ENCODE measurements around the gene TRIM37. TPM values are rescaled to one million over a fixed set of nuclear protein-coding genes. Genes with fewer than 3 reads are reported as not detected.

The TRIM37 gene
- total RNA-seq, 1 donor from 2014 or later, result 86.4 TPM

DNA sequence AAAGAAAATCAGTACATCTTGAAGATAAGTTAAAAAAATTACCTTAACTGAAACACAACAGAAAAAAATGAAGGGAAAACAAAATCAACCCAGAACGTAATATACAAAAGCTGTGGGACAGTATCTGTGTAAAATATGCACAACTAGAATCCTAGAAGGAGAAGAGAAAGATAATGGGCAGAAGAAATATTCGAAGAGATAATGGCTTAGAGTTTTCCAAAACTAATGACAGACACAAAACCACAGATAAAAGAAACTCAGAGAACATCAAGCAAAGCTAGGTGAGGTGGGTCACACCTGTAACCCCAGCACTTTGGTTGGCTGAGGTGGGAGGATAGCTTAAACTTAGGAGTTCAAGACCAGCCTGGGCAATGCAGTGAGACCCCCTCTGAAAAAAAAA is 117.1 kb downstream of the TRIM37 start:
- H3K36me3 Mint-ChIP-seq, result peaks cover 14% of the 10 kb centered on the region
- Histone ChIP-seq H3K27me3 (no peaks in the 10 kb centered on the region), H3K9me3 (ENCODE audit: low read depth) (no peaks in the 10 kb centered on the region), H3K79me2 (ENCODE audit: low read depth) (no peaks in the 10 kb centered on the region), H3K9ac (no peak overlapping the region), H4K20me1 (ENCODE audit: low read depth) (no peaks in the 10 kb centered on the region), H3K27ac (no peak overlapping the region), H2AFZ (replicated peaks) (no peak overlapping the region), H3K4me2 (no peak overlapping the region), H3F3A (ENCODE audit: low read depth) (peaks cover 24% of the 10 kb centered on the region), H3K4me1 (peaks cover 32% of the 10 kb centered on the region), H3K4me3 (no peak overlapping the region), H3K36me3 (no peaks in the 10 kb centered on the region)
- no peak for DNase-seq (ENCODE audit: low spot score)
- no peak overlapping the region for H3K27ac Mint-ChIP-seq
- peaks cover 18% of the 10 kb centered on the region for H3K4me1 Mint-ChIP-seq
- H3K4me3 Mint-ChIP-seq, result no peak overlapping the region
- H3K27me3 Mint-ChIP-seq (ENCODE audit: insufficient read depth, low read depth), result peaks cover 2% of the 10 kb centered on the region
- H3K9me3 Mint-ChIP-seq, result peaks cover 2% of the 10 kb centered on the region
- TF ChIP-seq, protein P1, sequence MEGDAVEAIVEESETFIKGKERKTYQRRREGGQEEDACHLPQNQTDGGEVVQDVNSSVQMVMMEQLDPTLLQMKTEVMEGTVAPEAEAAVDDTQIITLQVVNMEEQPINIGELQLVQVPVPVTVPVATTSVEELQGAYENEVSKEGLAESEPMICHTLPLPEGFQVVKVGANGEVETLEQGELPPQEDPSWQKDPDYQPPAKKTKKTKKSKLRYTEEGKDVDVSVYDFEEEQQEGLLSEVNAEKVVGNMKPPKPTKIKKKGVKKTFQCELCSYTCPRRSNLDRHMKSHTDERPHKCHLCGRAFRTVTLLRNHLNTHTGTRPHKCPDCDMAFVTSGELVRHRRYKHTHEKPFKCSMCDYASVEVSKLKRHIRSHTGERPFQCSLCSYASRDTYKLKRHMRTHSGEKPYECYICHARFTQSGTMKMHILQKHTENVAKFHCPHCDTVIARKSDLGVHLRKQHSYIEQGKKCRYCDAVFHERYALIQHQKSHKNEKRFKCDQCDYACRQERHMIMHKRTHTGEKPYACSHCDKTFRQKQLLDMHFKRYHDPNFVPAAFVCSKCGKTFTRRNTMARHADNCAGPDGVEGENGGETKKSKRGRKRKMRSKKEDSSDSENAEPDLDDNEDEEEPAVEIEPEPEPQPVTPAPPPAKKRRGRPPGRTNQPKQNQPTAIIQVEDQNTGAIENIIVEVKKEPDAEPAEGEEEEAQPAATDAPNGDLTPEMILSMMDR (IDR thresholded peaks at IDR 0.05), result no peak
- TF ChIP-seq EZH2 (IDR thresholded peaks at IDR 0.05) (no peak), EZH2phosphoT487 (IDR thresholded peaks at IDR 0.05) (no peak)

DNA sequence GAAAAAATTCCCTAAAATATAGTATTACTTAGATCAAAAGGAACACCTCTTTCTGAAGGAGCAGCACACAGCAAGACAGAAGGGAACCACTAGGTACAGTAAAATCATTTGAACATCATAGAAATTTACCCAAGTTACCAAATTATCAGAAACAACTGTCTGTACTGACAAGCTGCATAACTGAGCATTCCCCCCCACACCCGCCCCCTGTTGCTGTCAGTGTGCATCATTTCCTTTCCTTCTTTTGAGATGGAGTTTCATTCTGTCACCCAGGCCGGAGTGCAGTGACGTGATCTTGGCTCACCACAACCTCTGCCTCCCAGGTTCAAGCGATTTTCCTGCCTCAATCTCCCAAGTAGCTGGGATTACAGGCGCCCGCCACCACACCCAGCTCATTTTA is 120.7 kb downstream of the TRIM37 start:
- H4K20me1 ChIP-seq (ENCODE audit: low read depth), result no peaks in the 10 kb centered on the region
- no peaks in the 10 kb centered on the region for H3K27me3 ChIP-seq
- no peaks in the 10 kb centered on the region for H3K9me3 ChIP-seq (ENCODE audit: low read depth)
- H3K9ac ChIP-seq, result no peak overlapping the region
- H2AFZ ChIP-seq (replicated peaks), result no peak overlapping the region
- no peak overlapping the region for H3K4me3 ChIP-seq
- peaks cover 2% of the 10 kb centered on the region for H3K9me3 Mint-ChIP-seq
- H3K79me2 ChIP-seq (ENCODE audit: low read depth), result no peaks in the 10 kb centered on the region
- no peaks in the 10 kb centered on the region for H3K27me3 Mint-ChIP-seq (ENCODE audit: insufficient read depth, low read depth)
- TF ChIP-seq EZH2 (IDR thresholded peaks at IDR 0.05), result no peak
- TF ChIP-seq EZH2phosphoT487 (IDR thresholded peaks at IDR 0.05), result no peak
- TF ChIP-seq, protein P1 (IDR thresholded peaks at IDR 0.05), result no peak
- peaks cover 11% of the 10 kb centered on the region for H3K36me3 Mint-ChIP-seq
- peaks cover 32% of the 10 kb centered on the region for H3K4me1 ChIP-seq
- no peak overlapping the region for H3K27ac Mint-ChIP-seq
- H3K4me3 Mint-ChIP-seq, result no peak overlapping the region
- no peak overlapping the region for H3K27ac ChIP-seq
- H3K36me3 ChIP-seq, result no peaks in the 10 kb centered on the region
- no peak for DNase-seq (ENCODE audit: low spot score)
- H3K4me2 ChIP-seq, result no peak overlapping the region
- H3F3A ChIP-seq (ENCODE audit: low read depth), result peaks cover 24% of the 10 kb centered on the region
- H3K4me1 Mint-ChIP-seq, result peaks cover 18% of the 10 kb centered on the region

DNA sequence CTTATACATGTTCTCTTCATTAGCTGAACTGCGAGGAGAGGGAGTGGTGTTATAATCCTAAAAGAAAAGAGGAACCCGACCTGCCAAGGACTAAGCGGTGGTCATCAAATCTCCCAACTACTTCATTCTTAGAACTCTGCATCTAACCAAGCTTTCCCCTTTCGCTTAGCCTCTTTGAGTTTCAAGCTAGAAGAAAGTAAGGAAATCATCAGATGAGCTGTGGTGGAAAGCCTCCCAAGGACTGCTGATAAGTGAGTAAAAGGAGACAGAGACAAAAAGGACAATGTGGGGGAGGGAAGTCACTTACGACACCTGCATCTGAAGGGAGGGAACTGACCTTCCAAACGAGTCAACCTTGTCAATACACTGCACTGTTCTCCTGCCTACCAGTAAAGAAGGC is 121.3 kb downstream of the TRIM37 start:
- no peak overlapping the region for H3K4me3 ChIP-seq
- H3K79me2 ChIP-seq (ENCODE audit: low read depth), result no peaks in the 10 kb centered on the region
- H4K20me1 ChIP-seq (ENCODE audit: low read depth), result no peaks in the 10 kb centered on the region
- H3K4me1 Mint-ChIP-seq, result peaks cover 18% of the 10 kb centered on the region
- peaks cover 32% of the 10 kb centered on the region for H3K4me1 ChIP-seq
- peak overlapping the region; percentile 5 for H3K4me2 ChIP-seq
- H3K27me3 Mint-ChIP-seq (ENCODE audit: insufficient read depth, low read depth), result no peaks in the 10 kb centered on the region
- no peak overlapping the region for H3K9ac ChIP-seq
- H3K27ac Mint-ChIP-seq, result no peak overlapping the region
- no peaks in the 10 kb centered on the region for H3K9me3 ChIP-seq (ENCODE audit: low read depth)
- H3K9me3 Mint-ChIP-seq, result peaks cover 2% of the 10 kb centered on the region
- DNase-seq (ENCODE audit: low spot score), result no peak
- no peak overlapping the region for H3K4me3 Mint-ChIP-seq
- TF ChIP-seq EZH2phosphoT487 (IDR thresholded peaks at IDR 0.05) (no peak), EZH2 (IDR thresholded peaks at IDR 0.05) (no peak)
- TF ChIP-seq, protein P1 (IDR thresholded peaks at IDR 0.05), result no peak
- H3K27ac ChIP-seq, result peak overlapping the region; percentile 0
- no peaks in the 10 kb centered on the region for H3K36me3 ChIP-seq
- peaks cover 17% of the 10 kb centered on the region for H3K36me3 Mint-ChIP-seq
- H3K27me3 ChIP-seq, result no peaks in the 10 kb centered on the region
- no peak overlapping the region for H2AFZ ChIP-seq (replicated peaks)
- peaks cover 24% of the 10 kb centered on the region for H3F3A ChIP-seq (ENCODE audit: low read depth)
